HG02623 (cell line): ENCODE measurements around the gene NCDN.

ENCODE experiments used
- ATAC-seq: cut with Tn5 transposase; IDR thresholded peaks from one replicate; pipeline ENCODE4 v1.9.1; 2021; ENCODE audit warnings: moderate library complexity; ENCODE audit not compliant: unreplicated experiment

NCDN gene

GRCh38 chr1:35557611-35558373, at the start of gene NCDN:
NCDN (plus strand) TSS chr1:35557799; CDS start chr1:35558191, 392 bp downstream.
- peak; percentile 83 for ATAC-seq

GRCh38 chr1:35507947-35508346, 49.7 kb upstream of the NCDN start:
- ATAC-seq, result no peak

DNA sequence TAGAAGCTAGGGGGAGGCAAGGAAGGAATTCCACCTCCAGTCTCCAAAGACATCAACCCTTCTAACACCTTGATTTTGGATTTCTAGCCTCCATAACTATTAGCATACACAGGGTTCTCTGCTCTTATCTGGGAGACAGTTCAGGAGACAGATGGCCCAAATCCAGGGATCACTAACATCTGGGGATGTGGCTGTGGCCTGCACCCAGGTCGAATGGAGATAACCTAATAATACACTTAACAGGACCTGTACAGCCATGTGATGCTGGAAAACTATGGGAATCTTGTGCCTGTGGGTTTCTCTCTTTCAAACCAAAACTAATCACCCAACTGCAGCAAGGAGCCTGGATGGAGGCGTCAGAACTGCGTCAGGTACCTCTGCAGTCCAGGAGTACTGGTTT, 48.0 kb upstream of the NCDN start:
- ATAC-seq, result no peak

DNA sequence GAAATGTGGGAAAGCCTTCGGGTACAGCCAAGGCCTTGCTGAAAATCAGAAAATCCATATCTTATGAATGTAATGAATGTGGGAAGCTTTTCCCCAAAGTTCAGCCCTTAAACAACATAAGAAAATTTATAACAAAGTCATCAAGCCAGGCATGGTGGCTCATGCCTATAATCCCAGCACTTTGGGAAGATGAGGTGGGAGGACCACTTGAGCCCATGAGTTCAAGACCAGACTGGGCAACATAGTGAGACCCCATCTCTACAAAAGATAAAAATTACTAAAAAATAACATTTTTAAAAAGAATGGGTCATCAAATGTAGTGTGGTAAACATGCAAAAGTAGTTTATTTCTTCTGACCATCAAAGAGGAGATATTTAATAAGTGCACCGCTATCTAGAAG, 46.3 kb upstream of the NCDN start:
- no peak for ATAC-seq

DNA sequence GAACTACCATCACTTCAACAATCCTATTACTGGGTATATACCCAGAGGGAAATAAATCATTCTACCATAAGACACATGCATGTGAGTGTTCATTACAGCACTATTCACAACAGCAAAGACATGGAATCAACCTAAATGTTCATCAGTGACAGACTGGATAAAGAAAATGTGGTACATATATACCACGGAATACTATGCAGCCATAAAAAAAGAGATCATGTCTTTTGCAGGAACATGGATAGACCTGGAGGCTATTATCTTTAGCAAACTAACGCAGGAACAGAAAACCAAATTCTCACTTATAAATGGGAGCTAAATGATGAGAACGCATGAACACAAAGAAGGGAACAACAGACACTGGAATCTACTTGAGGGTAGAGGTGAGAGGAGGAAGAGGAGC, 39.4 kb upstream of the NCDN start:
- no peak for ATAC-seq

DNA sequence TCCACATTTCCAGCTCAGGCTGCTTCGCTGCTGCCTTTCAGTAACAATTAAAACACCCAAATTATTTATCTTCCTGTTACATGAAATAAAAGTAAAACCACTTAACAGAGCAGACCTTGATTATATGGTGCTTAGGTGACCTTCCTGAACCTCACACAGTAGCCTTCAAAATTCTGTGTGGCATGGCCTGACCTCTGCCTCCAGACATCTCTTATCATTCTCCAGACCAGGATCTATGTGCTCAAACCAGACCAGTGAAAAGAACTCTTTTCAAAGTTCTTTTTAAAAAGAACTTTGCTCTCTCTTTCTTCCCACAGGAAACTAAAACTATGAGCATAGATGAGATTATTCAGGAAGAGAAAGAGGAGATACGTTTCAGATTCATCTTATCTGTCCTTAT, 38.2 kb upstream of the NCDN start:
- no peak for ATAC-seq

DNA sequence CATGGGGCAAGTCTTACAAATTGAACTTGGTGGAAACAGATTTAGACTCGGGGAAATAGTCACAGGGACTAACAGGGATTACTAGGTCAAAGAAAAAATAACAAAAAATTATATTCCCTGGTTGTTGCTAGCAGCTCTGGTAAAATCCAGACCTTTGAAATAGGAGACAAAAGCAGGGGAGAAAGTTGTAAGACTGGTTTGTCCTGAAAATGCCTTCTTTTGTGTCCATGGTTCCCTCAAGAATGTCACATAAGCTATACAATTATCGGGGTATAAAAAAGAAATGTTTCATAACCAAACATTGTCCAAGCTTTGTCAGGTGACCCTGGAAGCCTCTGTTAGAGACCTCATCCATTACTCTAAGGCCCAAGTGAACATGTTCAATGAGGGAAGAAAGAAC, 33.5 kb upstream of the NCDN start:
- no peak for ATAC-seq

DNA sequence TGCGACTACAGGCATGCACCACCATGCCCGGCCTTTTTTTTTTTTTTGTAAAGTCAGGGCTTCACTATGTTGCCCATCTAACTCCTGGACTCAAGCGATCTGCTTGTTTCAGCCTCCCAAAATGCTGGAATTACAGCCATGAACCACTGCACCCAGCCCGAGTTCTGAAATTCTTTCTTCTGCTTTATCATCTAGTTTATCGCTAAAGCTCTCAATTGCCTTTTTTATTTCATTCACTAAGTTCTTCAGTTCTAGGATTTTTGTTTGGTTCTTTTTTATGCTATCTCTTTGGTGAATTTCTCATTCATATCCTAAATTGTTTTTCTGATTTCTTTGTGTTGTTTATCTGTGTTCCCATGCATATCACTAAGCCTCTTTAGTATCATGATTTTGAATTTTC, 27.4 kb upstream of the NCDN start:
- no peak for ATAC-seq

DNA sequence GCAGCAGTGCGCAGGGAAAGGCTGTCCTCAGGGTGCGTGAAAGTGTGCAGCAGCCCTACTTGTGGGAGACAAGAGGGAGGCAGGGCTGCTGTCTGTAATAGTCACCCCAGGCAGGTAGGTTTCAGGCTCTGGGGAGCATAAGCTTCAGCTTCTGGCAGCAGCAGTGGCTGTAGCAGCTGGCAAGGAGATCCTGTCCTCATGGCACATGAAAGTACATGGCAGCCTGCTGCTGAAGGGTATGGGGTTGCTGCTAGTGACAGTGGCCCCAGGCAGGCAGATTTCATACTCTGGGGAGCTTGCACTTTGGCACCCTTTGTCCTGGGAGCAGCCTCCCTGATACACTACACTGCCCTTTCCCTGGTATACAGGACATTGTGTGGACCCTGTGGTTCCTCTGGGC, 26.7 kb upstream of the NCDN start:
- no peak for ATAC-seq

- no peak for ATAC-seq
Observed at GRCh38 chr1:35531368-35531767, 26.2 kb upstream of the NCDN start.

- ATAC-seq, result no peak
Observed at GRCh38 chr1:35532497-35533223, 24.9 kb upstream of the NCDN start.

DNA sequence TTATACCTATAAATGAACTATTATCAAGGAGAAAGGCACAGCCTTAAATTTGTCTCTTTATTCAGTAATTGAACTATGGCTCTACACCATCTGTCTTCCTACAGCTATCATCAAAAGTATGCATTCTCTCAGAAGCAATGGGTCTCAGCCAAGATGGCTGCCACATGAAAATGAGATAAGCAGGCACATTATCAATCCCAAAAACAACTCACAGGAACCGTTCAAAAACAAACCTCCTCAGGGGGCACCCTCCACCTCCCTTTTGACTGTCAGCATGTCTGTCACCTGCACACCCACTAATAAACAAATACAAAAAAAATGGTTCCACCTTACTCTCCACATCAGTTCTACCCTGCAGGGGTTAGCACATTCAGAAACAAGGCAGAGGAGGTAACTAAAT, 24.0 kb upstream of the NCDN start:
- ATAC-seq, result no peak

- no peak for ATAC-seq
Observed at GRCh38 chr1:35535243-35535642, 22.4 kb upstream of the NCDN start.

DNA sequence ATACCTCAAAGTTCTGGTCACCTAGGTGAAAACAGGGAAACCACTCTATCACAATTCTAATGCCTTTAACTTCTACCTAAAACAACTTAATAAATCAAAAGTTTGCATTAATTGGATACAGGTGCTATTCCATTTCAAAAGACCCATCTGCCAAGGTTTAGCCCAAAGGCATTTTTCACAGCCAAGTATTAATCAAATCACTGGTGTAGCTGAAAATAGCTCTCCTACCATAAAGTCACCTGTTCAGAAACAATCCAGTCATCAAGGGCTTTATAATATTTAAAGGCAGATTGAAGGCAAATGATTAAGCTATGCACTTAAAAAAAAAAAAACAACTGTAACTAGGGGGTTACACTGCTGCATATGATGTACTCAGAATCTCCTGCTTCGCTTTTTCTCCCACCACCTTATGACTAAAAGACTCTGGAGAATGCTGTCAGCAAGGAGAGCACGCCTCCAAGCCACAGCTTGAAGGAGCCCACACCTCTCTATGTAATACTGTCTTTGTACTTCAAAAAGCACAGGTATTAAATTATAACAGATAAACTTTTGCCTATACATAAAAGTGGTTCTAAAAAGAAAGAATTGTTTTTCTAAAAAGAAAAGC, 20.9 kb upstream of the NCDN start:
- no peak for ATAC-seq

DNA sequence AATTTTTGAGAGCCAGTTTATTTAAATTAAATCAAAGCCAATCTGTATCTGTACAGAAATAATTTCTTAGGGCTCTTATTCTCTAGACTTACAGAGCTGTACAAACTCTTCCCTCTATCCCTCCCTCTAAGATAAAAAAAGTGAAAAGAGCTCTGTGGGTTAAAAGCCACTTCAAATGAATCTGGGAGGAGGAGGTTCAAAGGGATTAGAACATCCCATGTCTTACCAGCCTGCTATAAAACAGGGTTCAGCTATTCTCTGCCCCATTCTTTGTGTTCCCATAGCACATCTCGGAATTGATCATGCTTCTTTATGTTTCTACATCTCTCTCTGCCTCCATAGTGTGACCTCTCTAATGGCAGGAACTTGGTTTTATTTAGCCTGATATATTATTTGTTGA, 19.8 kb upstream of the NCDN start:
- ATAC-seq, result no peak

DNA sequence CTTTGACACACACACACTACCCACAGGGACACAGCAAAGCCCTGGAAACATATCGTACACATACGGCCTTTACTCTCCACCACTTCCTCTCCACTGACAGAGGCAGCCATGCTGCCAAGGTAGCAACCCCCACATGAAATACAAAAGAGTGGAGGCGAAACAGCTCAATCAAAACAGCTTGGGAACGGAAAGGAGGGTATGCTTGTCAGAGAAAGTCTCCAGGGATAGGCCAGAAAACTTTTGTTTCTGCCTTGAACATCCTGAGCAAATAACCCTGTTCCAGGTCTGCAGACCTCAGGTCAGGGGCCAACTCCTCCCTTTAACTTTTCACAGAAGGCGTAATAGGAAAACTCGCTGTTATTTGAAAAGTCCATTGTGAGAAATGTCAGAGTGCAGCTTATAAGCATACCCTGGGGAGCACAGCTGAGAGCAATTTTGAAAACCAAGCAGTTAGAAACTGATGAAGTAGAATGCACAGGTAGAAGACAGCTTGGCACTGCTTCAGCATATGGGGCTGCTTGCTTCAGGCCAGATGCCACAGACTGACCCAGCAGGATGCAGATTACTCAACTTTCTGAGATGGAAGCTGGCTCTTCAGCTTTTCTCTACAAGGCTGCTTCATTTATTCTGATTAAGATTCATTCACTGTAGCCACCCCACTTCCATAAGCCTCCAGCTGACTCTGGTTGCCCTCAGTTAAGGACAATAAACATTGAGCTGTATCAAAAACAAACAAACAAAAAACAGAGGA, 18.4 kb upstream of the NCDN start:
- no peak for ATAC-seq

DNA sequence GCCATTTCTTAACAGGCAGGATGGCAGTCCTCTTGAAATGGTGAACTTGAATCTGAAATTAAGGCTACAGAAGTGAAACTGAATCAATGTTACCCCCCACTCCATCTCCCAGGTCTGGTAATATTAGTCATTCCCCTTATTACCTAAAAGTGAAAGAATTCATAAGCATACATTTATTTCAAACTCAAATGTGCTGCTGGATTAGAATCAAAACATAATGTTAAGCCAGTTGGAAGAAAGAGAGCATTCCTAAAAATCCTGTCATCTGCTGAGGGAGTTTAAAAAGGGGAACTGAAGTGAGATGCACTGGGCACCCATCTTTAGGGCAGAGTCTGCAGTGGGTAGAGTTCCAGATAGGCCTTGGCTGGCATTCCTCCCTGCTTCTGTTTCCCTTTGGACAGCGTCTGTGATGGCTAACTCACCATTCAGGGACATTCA, 17.8 kb upstream of the NCDN start:
- ATAC-seq, result no peak

DNA sequence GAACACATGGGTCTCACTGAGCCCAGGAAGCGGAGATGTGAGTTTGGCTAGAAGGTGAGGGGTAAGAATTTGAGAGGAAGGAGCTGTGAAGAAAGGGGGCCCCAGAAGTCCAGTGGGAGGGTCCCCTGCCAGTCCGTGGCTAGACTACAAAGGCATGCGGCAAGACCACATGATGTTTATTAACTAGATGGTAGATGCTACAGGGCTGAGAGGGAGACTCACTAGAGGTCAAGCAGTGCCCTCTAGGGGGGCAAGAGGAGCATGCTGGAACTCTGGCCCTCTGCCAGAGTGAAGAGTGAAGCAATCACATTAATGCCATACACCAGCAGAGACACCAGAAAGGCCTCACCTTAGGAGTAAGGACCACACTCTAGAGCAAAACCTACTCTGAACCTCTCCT, 12.6 kb upstream of the NCDN start:
- no peak for ATAC-seq

DNA sequence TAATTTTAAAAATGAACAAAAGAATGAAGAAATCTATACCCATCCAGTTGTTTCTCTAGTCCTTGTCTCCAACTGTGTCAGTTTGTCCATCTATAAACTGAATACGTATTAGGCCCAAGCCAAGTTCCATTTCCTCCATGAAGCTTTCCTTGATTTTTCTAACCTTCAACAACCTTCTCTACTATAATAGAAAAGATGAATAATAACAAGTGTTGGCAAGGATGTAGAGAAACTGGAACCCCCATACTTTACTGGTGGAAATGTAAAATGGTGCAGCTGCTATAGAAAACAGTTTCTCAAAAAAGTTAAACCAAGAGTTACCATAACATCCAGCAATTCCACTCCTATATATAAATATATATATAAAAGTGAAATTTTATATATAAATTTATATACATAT, 11.0 kb upstream of the NCDN start:
- no peak for ATAC-seq

DNA sequence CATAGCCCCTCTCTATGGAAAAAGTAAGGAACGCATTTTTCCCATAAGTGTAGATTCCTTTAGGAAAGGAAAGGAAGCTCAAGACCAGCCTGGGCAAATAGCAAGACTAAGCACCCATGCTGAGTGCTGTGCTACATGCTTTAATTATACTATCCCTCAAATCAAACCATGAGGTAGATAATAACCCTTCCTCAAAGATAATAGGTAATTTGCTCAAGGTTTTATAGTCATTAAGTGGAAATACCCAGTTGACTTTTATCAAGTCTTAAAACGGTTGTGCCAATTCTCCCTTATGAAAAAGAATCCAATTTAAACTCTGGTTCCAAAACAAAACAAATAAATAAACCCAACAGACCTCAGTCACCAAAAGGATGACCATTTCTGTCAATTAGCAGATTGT, 3.7 kb upstream of the NCDN start:
- no peak for ATAC-seq
